HEK293 (cell line): ENCODE results near the gene NYAP2.

Source experiments
- CTCF ChIA-PET: fragments of 350-600 bp; formaldehyde crosslinking; extraction: SDS; loops from one replicate; lab custom pipeline; 2021; ENCODE audit warnings: antibody characterized with exemption; lab: Yijun Ruan, JAX
- POLR2A ChIA-PET: fragments of 300-600 bp; formaldehyde crosslinking; extraction: SDS; loops from one replicate; lab custom pipeline; 2020; ENCODE audit warnings: antibody characterized with exemption, inconsistent platforms; lab: Yijun Ruan, JAX
- H3K27ac ChIP-seq: fragments of 200-500 bp; sonication (Bioruptor generic); 2 replicates; pipeline ENCODE4 v1.5.1; 2014; ENCODE audit warnings: low read depth, low read length, control low read depth, inconsistent platforms; ENCODE audit errors: extremely low read depth
- H3K36me3 ChIP-seq, 2 experiments: fragments of 200-500 bp in 1 of 2; sonication (Bioruptor generic) in 1 of 2; 1 replicate in 1 of 2; 2 replicates in 1 of 2; pipeline ENCODE4 v1.5.1; 2014 to 2017; ENCODE audit warnings: inconsistent platforms in 2 of 2, low read length in 2 of 2; ENCODE audit not compliant: control insufficient read depth in 2 of 2, insufficient read depth in 1 of 2
- H3K4me1 ChIP-seq: fragments of 200-500 bp; sonication (Bioruptor generic); 2 replicates; pipeline ENCODE4 v1.5.1; 2014; ENCODE audit warnings: mild to moderate bottlenecking, low read length, inconsistent platforms; ENCODE audit not compliant: control insufficient read depth, insufficient read depth
- H3K4me3 ChIP-seq: 2 replicates; pipeline ENCODE4 v1.5.1; 2011; ENCODE audit warnings: low read depth, mild to moderate bottlenecking, control low read depth, low read length, moderate library complexity
- H3K9me3 ChIP-seq: fragments of 200-500 bp; sonication (Bioruptor generic); 2 replicates; pipeline ENCODE4 v1.5.1; 2014; ENCODE audit warnings: low read depth, low read length, inconsistent platforms; ENCODE audit not compliant: control insufficient read depth, insufficient read depth
- ATF2 ChIP-seq: fragments of 450-650 bp; formaldehyde crosslinking; IDR thresholded peaks from 2 replicates; pipeline ENCODE4 v1.5.1; 2016; ENCODE audit warnings: missing biosample characterization, missing genetic modification characterization, low read depth
- KLF8 ChIP-seq: fragments of 450-650 bp; formaldehyde crosslinking; IDR thresholded peaks from 2 replicates; pipeline ENCODE4 v1.5.1; 2016; ENCODE audit warnings: missing biosample characterization, missing genetic modification characterization
- MEIS1 ChIP-seq: sonication (generic); formaldehyde crosslinking; IDR thresholded peaks from 2 replicates; pipeline ENCODE4 v1.8.1; 2022; ENCODE audit warnings: missing genetic modification reagents, mild to moderate bottlenecking, borderline replicate concordance
- REPIN1 ChIP-seq: fragments of 450-650 bp; formaldehyde crosslinking; IDR thresholded peaks from 2 replicates; pipeline ENCODE4 v1.5.1; 2017; ENCODE audit warnings: missing biosample characterization, missing genetic modification characterization, low read depth
- SETDB1 ChIP-seq: IDR thresholded peaks from one replicate; pipeline ENCODE4 v1.6.1; 2017; ENCODE audit warnings: mild to moderate bottlenecking, low read length, moderate library complexity, mixed read lengths; ENCODE audit not compliant: insufficient read length
- TSHZ1 ChIP-seq: fragments of 450-650 bp; formaldehyde crosslinking; IDR thresholded peaks from 2 replicates; pipeline ENCODE4 v1.5.1; 2016; ENCODE audit warnings: missing biosample characterization, missing genetic modification characterization, borderline replicate concordance
- ZBTB11 ChIP-seq: fragments of 450-650 bp; formaldehyde crosslinking; conservative IDR thresholded peaks from 2 replicates; pipeline ENCODE4 v1.5.1; 2016; ENCODE audit warnings: low read depth, missing biosample characterization, missing genetic modification characterization
- ZBTB21 ChIP-seq: fragments of 450-650 bp; formaldehyde crosslinking; IDR thresholded peaks from 2 replicates; pipeline ENCODE4 v1.5.1; 2017; ENCODE audit warnings: missing biosample characterization, missing genetic modification characterization
- ZFHX2 ChIP-seq: fragments of 450-650 bp; formaldehyde crosslinking; conservative IDR thresholded peaks from 2 replicates; pipeline ENCODE4 v1.5.1; 2016; ENCODE audit warnings: missing biosample characterization, missing genetic modification characterization
- ZNF140 ChIP-seq: fragments of 450-650 bp; formaldehyde crosslinking; IDR thresholded peaks from 2 replicates; pipeline ENCODE4 v1.5.1; 2016; ENCODE audit warnings: missing biosample characterization, missing genetic modification characterization
- ZNF146 ChIP-seq: fragments of 450-650 bp; formaldehyde crosslinking; IDR thresholded peaks from 2 replicates; pipeline ENCODE4 v1.5.1; 2016; ENCODE audit warnings: missing biosample characterization, missing genetic modification characterization
- ZNF169 ChIP-seq: fragments of 450-650 bp; formaldehyde crosslinking; IDR thresholded peaks from 2 replicates; pipeline ENCODE4 v1.5.1; 2016; ENCODE audit warnings: missing biosample characterization, missing genetic modification characterization
- ZNF221 ChIP-seq: fragments of 450-650 bp; formaldehyde crosslinking; IDR thresholded peaks from 2 replicates; pipeline ENCODE4 v1.5.1; 2017; ENCODE audit warnings: missing biosample characterization, missing genetic modification characterization, borderline replicate concordance
- ZNF292 ChIP-seq: fragments of 450-650 bp; formaldehyde crosslinking; IDR thresholded peaks from 2 replicates; pipeline ENCODE4 v1.5.1; 2016; ENCODE audit warnings: low read depth, missing biosample characterization, missing genetic modification characterization, borderline replicate concordance
- ZNF324 ChIP-seq: fragments of 450-650 bp; formaldehyde crosslinking; IDR thresholded peaks from 2 replicates; pipeline ENCODE4 v1.5.1; 2016; ENCODE audit warnings: missing biosample characterization, missing genetic modification characterization
- ZNF391 ChIP-seq: fragments of 450-650 bp; formaldehyde crosslinking; IDR thresholded peaks from 2 replicates; pipeline ENCODE4 v1.5.1; 2016; ENCODE audit warnings: low read depth, missing biosample characterization, missing genetic modification characterization, borderline replicate concordance
- ZNF398 ChIP-seq: fragments of 450-650 bp; formaldehyde crosslinking; IDR thresholded peaks from 2 replicates; pipeline ENCODE4 v1.5.1; 2017; ENCODE audit warnings: missing biosample characterization, missing genetic modification characterization
- ZNF423 ChIP-seq: fragments of 450-650 bp; formaldehyde crosslinking; IDR thresholded peaks from 2 replicates; pipeline ENCODE4 v1.5.1; 2016; ENCODE audit warnings: missing biosample characterization, missing genetic modification characterization
- ZNF530 ChIP-seq: fragments of 450-650 bp; formaldehyde crosslinking; IDR thresholded peaks from 2 replicates; pipeline ENCODE4 v1.5.1; 2016; ENCODE audit warnings: low read depth, missing biosample characterization, missing genetic modification characterization
- ZNF561 ChIP-seq: fragments of 450-650 bp; IDR thresholded peaks from 2 replicates; pipeline ENCODE4 v1.5.1; 2018; ENCODE audit warnings: missing biosample characterization, missing genetic modification characterization, borderline replicate concordance
- ZNF792 ChIP-seq: fragments of 450-650 bp; formaldehyde crosslinking; IDR thresholded peaks from 2 replicates; pipeline ENCODE4 v1.5.1; 2016; ENCODE audit warnings: missing biosample characterization, missing genetic modification characterization
- TF ChIP-seq, protein P1 (sequence below): fragments of 450-650 bp; formaldehyde crosslinking; IDR thresholded peaks from 2 replicates; pipeline ENCODE4 v1.5.1; 2016; ENCODE audit warnings: missing biosample characterization, missing genetic modification characterization
- TF ChIP-seq, protein P2 (sequence below): fragments of 450-650 bp; formaldehyde crosslinking; IDR thresholded peaks from 2 replicates; pipeline ENCODE4 v1.5.1; 2016; ENCODE audit warnings: missing biosample characterization, missing genetic modification characterization
- TF ChIP-seq, protein P3 (sequence below): fragments of 450-650 bp; formaldehyde crosslinking; IDR thresholded peaks from 2 replicates; pipeline ENCODE4; 2016; ENCODE audit warnings: missing biosample characterization, missing genetic modification characterization

The NYAP2 gene

GRCh38 chr2:225534697-225535096 is 135.2 kb downstream of the NYAP2 start (continued):
- TF ChIP-seq ZBTB11 (tag by site-specific recombination) (no peak), ZNF140 (tag by site-specific recombination) (no peak), KLF8 (no peak), ZNF221 (tag by site-specific recombination) (no peak), SETDB1 (no peak)

DNA sequence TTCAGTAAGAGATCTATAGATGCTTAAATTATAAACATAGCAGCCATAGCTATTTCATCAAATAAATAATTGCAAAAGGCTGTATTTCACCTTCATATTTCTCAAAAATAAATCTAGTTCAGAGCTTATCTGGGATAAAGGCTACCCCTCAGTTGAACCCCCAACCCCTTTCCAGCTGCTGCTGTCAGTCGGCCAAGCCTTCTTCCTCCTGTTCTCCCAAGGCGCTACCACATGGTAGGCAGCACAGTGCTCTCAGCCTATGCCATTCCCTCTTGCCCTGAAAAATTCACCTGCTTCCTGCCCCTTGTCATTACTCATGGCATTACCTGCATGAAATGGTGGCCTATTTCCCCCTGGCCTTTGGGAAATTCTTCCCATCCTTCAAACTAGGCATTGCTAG is 136.5 kb downstream of the NYAP2 start:
- Histone ChIP-seq H3K4me1 (no peaks in the 10 kb centered on the region), H3K27ac (no peak overlapping the region), H3K36me3 (no peaks in the 10 kb centered on the region), H3K9me3 (no peaks in the 10 kb centered on the region), H3K4me3 (no peak overlapping the region)
- TF ChIP-seq ZNF146 (tag by site-specific recombination) (no peak), ZNF398 (tag by site-specific recombination) (no peak), ZNF423 (no peak), ZNF530 (tag by site-specific recombination) (no peak), TSHZ1 (no peak), ZNF324 (tag by site-specific recombination) (no peak), ZNF391 (tag by site-specific recombination) (no peak), MEIS1 (CRISPR knock-in tag) (no peak), ZFHX2 (tag by site-specific recombination) (no peak), ZBTB21 (no peak), ATF2 (tag by site-specific recombination) (no peak), REPIN1 (tag by site-specific recombination) (no peak), ZNF792 (no peak), ZNF561 (no peak), ZNF292 (tag by site-specific recombination) (no peak), ZNF169 (tag by site-specific recombination) (no peak)
- TF ChIP-seq, protein P1, sequence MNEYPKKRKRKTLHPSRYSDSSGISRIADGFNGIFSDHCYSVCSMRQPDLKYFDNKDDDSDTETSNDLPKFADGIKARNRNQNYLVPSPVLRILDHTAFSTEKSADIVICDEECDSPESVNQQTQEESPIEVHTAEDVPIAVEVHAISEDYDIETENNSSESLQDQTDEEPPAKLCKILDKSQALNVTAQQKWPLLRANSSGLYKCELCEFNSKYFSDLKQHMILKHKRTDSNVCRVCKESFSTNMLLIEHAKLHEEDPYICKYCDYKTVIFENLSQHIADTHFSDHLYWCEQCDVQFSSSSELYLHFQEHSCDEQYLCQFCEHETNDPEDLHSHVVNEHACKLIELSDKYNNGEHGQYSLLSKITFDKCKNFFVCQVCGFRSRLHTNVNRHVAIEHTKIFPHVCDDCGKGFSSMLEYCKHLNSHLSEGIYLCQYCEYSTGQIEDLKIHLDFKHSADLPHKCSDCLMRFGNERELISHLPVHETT (tag by site-specific recombination): no peak
- TF ChIP-seq, protein P2, sequence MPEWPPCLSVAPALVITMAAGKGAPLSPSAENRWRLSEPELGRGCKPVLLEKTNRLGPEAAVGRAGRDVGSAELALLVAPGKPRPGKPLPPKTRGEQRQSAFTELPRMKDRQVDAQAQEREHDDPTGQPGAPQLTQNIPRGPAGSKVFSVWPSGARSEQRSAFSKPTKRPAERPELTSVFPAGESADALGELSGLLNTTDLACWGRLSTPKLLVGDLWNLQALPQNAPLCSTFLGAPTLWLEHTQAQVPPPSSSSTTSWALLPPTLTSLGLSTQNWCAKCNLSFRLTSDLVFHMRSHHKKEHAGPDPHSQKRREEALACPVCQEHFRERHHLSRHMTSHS (tag by site-specific recombination): no peak
- TF ChIP-seq, protein P3, sequence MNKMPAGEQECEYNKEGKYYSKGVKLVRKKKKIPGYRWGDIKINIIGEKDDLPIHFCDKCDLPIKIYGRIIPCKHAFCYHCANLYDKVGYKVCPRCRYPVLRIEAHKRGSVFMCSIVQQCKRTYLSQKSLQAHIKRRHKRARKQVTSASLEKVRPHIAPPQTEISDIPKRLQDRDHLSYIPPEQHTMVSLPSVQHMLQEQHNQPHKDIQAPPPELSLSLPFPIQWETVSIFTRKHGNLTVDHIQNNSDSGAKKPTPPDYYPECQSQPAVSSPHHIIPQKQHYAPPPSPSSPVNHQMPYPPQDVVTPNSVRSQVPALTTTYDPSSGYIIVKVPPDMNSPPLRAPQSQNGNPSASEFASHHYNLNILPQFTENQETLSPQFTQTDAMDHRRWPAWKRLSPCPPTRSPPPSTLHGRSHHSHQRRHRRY: no peak
- ChIA-PET CTCF (interaction anchor here (0.7 kb wide), 1 partner anchor 82 kb away, joined by 3 read pairs; no protein-coding TSS in a partner anchor), POLR2A (no interaction called here)
